MM.1S (cell line): ENCODE results near the gene KLF4.

Experiments
- DNase-seq: peaks from one replicate; pipeline ENCODE4 v3.0.0-alpha.2; 2015
- H2AFZ ChIP-seq: fragments of 300-600 bp; sonication (generic); 2 replicates; pipeline ENCODE4 v1.6.0; 2016; ENCODE audit warnings: antibody characterized with exemption, low read length
- H3F3A ChIP-seq: fragments of 300-600 bp; sonication (generic); 2 replicates; pipeline ENCODE4 v1.6.1; 2016; ENCODE audit warnings: mild to moderate bottlenecking, antibody characterized with exemption, low read length, moderate library complexity, mixed read lengths; ENCODE audit not compliant: insufficient read depth
- H3K27ac ChIP-seq: fragments of 300-600 bp; sonication (generic); 2 replicates; pipeline ENCODE4 v1.5.1; 2016; ENCODE audit warnings: mild to moderate bottlenecking, low read length
- H3K27me3 ChIP-seq: fragments of 300-600 bp; sonication (generic); replicated peaks from 2 replicates; pipeline ENCODE4 v1.6.0; 2016; ENCODE audit warnings: low read length; ENCODE audit not compliant: insufficient read depth
- H3K36me3 ChIP-seq: fragments of 300-600 bp; sonication (generic); replicated peaks from 2 replicates; pipeline ENCODE4 v1.6.1; 2016; ENCODE audit warnings: mild to moderate bottlenecking, low read length, mixed read lengths; ENCODE audit not compliant: insufficient read depth
- H3K4me1 ChIP-seq: fragments of 300-600 bp; sonication (generic); 2 replicates; pipeline ENCODE4 v1.6.1; 2016; ENCODE audit warnings: low read length, mixed read lengths
- H3K4me2 ChIP-seq: fragments of 300-600 bp; sonication (generic); 2 replicates; pipeline ENCODE4 v1.6.0; 2016; ENCODE audit warnings: low read depth, low read length
- H3K4me3 ChIP-seq: fragments of 300-600 bp; sonication (generic); 2 replicates; pipeline ENCODE4 v1.5.1; 2016; ENCODE audit warnings: low read length, mixed read lengths
- H3K79me2 ChIP-seq: fragments of 300-600 bp; sonication (generic); 2 replicates; pipeline ENCODE4 v1.6.1; 2016; ENCODE audit warnings: mixed run types, low read length, mixed read lengths
- H3K9ac ChIP-seq: fragments of 300-600 bp; sonication (generic); 2 replicates; pipeline ENCODE4 v1.6.1; 2016; ENCODE audit warnings: low read length, mixed read lengths
- H3K9me2 ChIP-seq: fragments of 300-600 bp; sonication (generic); replicated peaks from 2 replicates; pipeline ENCODE4 v1.6.1; 2016; ENCODE audit warnings: mild to moderate bottlenecking, low read length, mixed read lengths; ENCODE audit not compliant: insufficient read depth
- H3K9me3 ChIP-seq: fragments of 300-600 bp; sonication (generic); replicated peaks from 2 replicates; pipeline ENCODE4 v1.6.1; 2016; ENCODE audit warnings: mild to moderate bottlenecking, low read length, mixed read lengths; ENCODE audit not compliant: insufficient read depth
- H4K20me1 ChIP-seq: fragments of 300-600 bp; sonication (generic); 2 replicates; pipeline ENCODE4 v1.6.1; 2016; ENCODE audit warnings: mild to moderate bottlenecking, low read length, moderate library complexity, mixed read lengths; ENCODE audit not compliant: insufficient read depth
- CTCF ChIP-seq: fragments of 300-600 bp; sonication (generic); IDR thresholded peaks from 2 replicates; pipeline ENCODE4 v1.5.1; 2016; ENCODE audit warnings: antibody characterized with exemption, low read length, mixed read lengths
- EZH2 ChIP-seq: fragments of 300-600 bp; sonication (generic); optimal IDR thresholded peaks from 2 replicates; pipeline ENCODE3; 2017; ENCODE audit warnings: low read depth, mild to moderate bottlenecking, antibody characterized with exemption, low read length, mixed read lengths
- EZH2phosphoT487 ChIP-seq: fragments of 300-600 bp; sonication (generic); IDR thresholded peaks from 2 replicates; pipeline ENCODE4 v1.6.1; 2018; ENCODE audit warnings: antibody characterized with exemption, low read length

Gene KLF4

DNA sequence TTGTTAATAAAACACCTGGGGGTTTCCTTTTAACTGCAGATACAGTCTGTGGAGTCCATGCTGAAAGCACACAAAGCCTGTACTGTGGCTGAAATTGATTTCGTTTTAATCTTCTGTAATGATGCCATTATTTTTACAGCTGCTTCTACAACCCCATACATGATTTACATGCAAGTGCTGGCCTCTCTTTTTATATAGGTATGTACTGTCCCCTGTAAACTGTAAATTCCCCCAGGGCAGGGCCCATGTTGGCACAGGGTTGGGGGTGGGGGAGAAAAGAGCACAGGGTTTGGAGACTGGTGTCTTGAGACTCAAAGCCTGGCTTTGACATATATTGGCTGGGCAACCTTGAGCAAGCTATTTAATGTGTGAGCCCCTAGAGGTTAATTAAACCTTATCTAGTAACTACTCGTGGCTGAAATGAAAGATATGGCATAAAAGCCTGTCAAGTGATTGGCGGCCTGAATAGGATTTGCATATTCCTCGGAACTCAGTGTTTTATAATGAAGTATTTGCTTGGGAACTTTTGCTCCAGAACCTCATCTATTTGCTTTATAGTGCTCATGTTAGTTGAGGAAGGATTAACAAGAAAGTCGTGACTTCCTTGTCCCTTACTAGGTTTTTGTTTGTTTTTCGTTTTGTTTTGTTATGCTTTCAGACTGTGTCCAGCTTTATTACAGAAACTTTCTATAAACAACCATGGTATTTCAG is 34.0 kb downstream of the KLF4 start:
- H3K36me3 ChIP-seq, result no peaks in the 10 kb centered on the region
- no peaks in the 10 kb centered on the region for H3K9me3 ChIP-seq
- no peak overlapping the region for H3K4me2 ChIP-seq
- H3K9me2 ChIP-seq, result no peaks in the 10 kb centered on the region
- H3K27ac ChIP-seq, result no peak overlapping the region
- H3K4me1 ChIP-seq, result no peaks in the 10 kb centered on the region
- no peak overlapping the region for H2AFZ ChIP-seq
- no peaks in the 10 kb centered on the region for H3K79me2 ChIP-seq
- no peaks in the 10 kb centered on the region for H3K27me3 ChIP-seq
- H4K20me1 ChIP-seq, result no peaks in the 10 kb centered on the region
- no peak for TF ChIP-seq EZH2phosphoT487
- no peak for TF ChIP-seq EZH2
- TF ChIP-seq CTCF, result no peak
- H3F3A ChIP-seq, result no peaks in the 10 kb centered on the region
- H3K4me3 ChIP-seq, result no peak overlapping the region
- H3K9ac ChIP-seq, result no peak overlapping the region
- DNase-seq, result no peak

- H3K27me3 ChIP-seq, result no peaks in the 10 kb centered on the region
- H2AFZ ChIP-seq, result no peak overlapping the region
- no peak overlapping the region for H3K4me3 ChIP-seq
- no peaks in the 10 kb centered on the region for H3K9me3 ChIP-seq
- no peaks in the 10 kb centered on the region for H4K20me1 ChIP-seq
- no peaks in the 10 kb centered on the region for H3F3A ChIP-seq
- no peak overlapping the region for H3K4me2 ChIP-seq
- no peak for DNase-seq
- H3K36me3 ChIP-seq, result no peaks in the 10 kb centered on the region
- no peak overlapping the region for H3K27ac ChIP-seq
- no peaks in the 10 kb centered on the region for H3K79me2 ChIP-seq
- H3K9me2 ChIP-seq, result no peaks in the 10 kb centered on the region
- H3K4me1 ChIP-seq, result no peaks in the 10 kb centered on the region
- TF ChIP-seq EZH2phosphoT487, result no peak
- TF ChIP-seq EZH2, result no peak
- no peak for TF ChIP-seq CTCF
- H3K9ac ChIP-seq, result no peak overlapping the region
These were observed 36.1 kb downstream of the KLF4 start for GRCh38 chr9:107453479-107453878.

- no peaks in the 10 kb centered on the region for H3K9me2 ChIP-seq
- DNase-seq, result no peak
These were observed 41.7 kb downstream of the KLF4 start for GRCh38 chr9:107447834-107448233.

More at GRCh38 chr9:107447834-107448233, 41.7 kb downstream of the KLF4 start:
- H3K27me3 ChIP-seq, result no peaks in the 10 kb centered on the region
- no peak overlapping the region for H3K4me2 ChIP-seq
- H3K4me3 ChIP-seq, result no peak overlapping the region
- H4K20me1 ChIP-seq, result no peaks in the 10 kb centered on the region
- H3K9ac ChIP-seq, result no peak overlapping the region
- TF ChIP-seq EZH2phosphoT487 (no peak), EZH2 (no peak), CTCF (no peak)
- H3K36me3 ChIP-seq, result no peaks in the 10 kb centered on the region
- no peaks in the 10 kb centered on the region for H3K4me1 ChIP-seq
- H3K79me2 ChIP-seq, result no peaks in the 10 kb centered on the region
- H2AFZ ChIP-seq, result no peak overlapping the region
- no peaks in the 10 kb centered on the region for H3K9me3 ChIP-seq
- no peaks in the 10 kb centered on the region for H3F3A ChIP-seq
- H3K27ac ChIP-seq, result no peak overlapping the region
